Measurements from ENCODE around the gene RFNG. TPM values are rescaled to one million over a fixed set of nuclear protein-coding genes. Genes with fewer than 3 reads are reported as not detected.

The RFNG gene
- total RNA-seq, 1 experiment from 2014 or later, result 40.4 TPM

- Histone ChIP-seq H3K9me3 (ENCODE audit: insufficient read depth, low read depth) (no peaks in the 10 kb centered on the region), H3F3A (ENCODE audit: insufficient read depth, low read depth) (no peaks in the 10 kb centered on the region), H3K9me2 (ENCODE audit: insufficient read depth) (no peaks in the 10 kb centered on the region), H3K27ac (no peak overlapping the region), H4K20me1 (ENCODE audit: insufficient read depth) (no peaks in the 10 kb centered on the region), H3K27me3 (ENCODE audit: insufficient read depth, low read depth) (no peaks in the 10 kb centered on the region), H3K4me2 (peak overlapping the region; percentile 88), H3K79me2 (ENCODE audit: low read depth) (peaks cover 13% of the 10 kb centered on the region), H3K4me3 (peak overlapping the region; percentile 76), H3K36me3 (ENCODE audit: low read depth) (no peaks in the 10 kb centered on the region), H2AFZ (no peak overlapping the region), H3K4me1 (replicated peaks; ENCODE audit: insufficient read depth) (no peaks in the 10 kb centered on the region)
- ChIA-PET CTCF (no interaction called here), POLR2A (ENCODE audit: unreplicated experiment) (no interaction called here)
- TF ChIP-seq EZH2 (IDR thresholded peaks at IDR 0.05; ENCODE audit: low read depth), result no peak
- no peak for TF ChIP-seq CTCF (conservative IDR thresholded peaks at IDR 0.05)
- no TSS peak for BruUV-seq (replicated peaks)
- DNase-seq, result no peak
- intact Hi-C loops (cut with micrococcal nuclease; ENCODE audit: unreplicated experiment), result no loop called here
Observed at GRCh38 chr17:82052638-82053059, 1.0 kb upstream of the RFNG start.

GRCh38 chr17:82050761-82051641 is 610 bp downstream of the RFNG start:
- Histone ChIP-seq H3F3A (ENCODE audit: insufficient read depth, low read depth) (no peaks in the 10 kb centered on the region), H3K36me3 (ENCODE audit: low read depth) (no peaks in the 10 kb centered on the region), H3K9me2 (ENCODE audit: insufficient read depth) (no peaks in the 10 kb centered on the region), H3K4me2 (peak overlapping the region; percentile 74), H2AFZ (no peak overlapping the region), H3K4me3 (peak overlapping the region; percentile 54; the same call in 1 of the 2 replicates), H3K27me3 (ENCODE audit: insufficient read depth, low read depth) (no peaks in the 10 kb centered on the region), H3K27ac (no peak overlapping the region), H3K79me2 (ENCODE audit: low read depth) (peaks cover 13% of the 10 kb centered on the region), H3K9me3 (ENCODE audit: insufficient read depth, low read depth) (no peaks in the 10 kb centered on the region), H4K20me1 (ENCODE audit: insufficient read depth) (no peaks in the 10 kb centered on the region), H3K4me1 (replicated peaks; ENCODE audit: insufficient read depth) (no peaks in the 10 kb centered on the region)
- ChIA-PET POLR2A (ENCODE audit: unreplicated experiment) (no interaction called here), CTCF (interaction anchor here (0.7 kb wide), 1 partner anchor 29 kb away, joined by 3 read pairs; the partner anchor contains the start of gene CENPX)
- TF ChIP-seq CTCF (conservative IDR thresholded peaks at IDR 0.05), result no peak
- TF ChIP-seq EZH2 (IDR thresholded peaks at IDR 0.05; ENCODE audit: low read depth), result no peak
- DNase-seq, result no peak
- BruUV-seq (replicated peaks), result no TSS peak
- intact Hi-C loops (cut with micrococcal nuclease; ENCODE audit: unreplicated experiment), result no loop called here

- Histone ChIP-seq H3K4me3 (no peak overlapping the region), H3K79me2 (ENCODE audit: low read depth) (peaks cover 13% of the 10 kb centered on the region), H3K9me2 (ENCODE audit: insufficient read depth) (no peaks in the 10 kb centered on the region), H3K4me1 (replicated peaks; ENCODE audit: insufficient read depth) (no peaks in the 10 kb centered on the region), H3K9me3 (ENCODE audit: insufficient read depth, low read depth) (no peaks in the 10 kb centered on the region), H3K27me3 (ENCODE audit: insufficient read depth, low read depth) (no peaks in the 10 kb centered on the region), H3F3A (ENCODE audit: insufficient read depth, low read depth) (no peaks in the 10 kb centered on the region), H3K27ac (no peak overlapping the region), H4K20me1 (ENCODE audit: insufficient read depth) (no peaks in the 10 kb centered on the region), H3K36me3 (ENCODE audit: low read depth) (no peaks in the 10 kb centered on the region), H3K4me2 (peak overlapping the region; percentile 74; the same call in 1 of the 2 replicates), H2AFZ (no peak overlapping the region)
- BruUV-seq (replicated peaks), result TSS peak; percentile 23
- DNase-seq, result no peak
- POLR2A ChIA-PET (ENCODE audit: unreplicated experiment), result no interaction called here
- TF ChIP-seq EZH2 (IDR thresholded peaks at IDR 0.05; ENCODE audit: low read depth), result no peak
- no peak for TF ChIP-seq CTCF (conservative IDR thresholded peaks at IDR 0.05)
- intact Hi-C loops (cut with micrococcal nuclease; ENCODE audit: unreplicated experiment), result no loop called here
- CTCF ChIA-PET, result interaction anchor here (0.6 kb wide), 2 partner anchors 14 to 73 kb away, joined by 3 to 12 read pairs; no protein-coding TSS in a partner anchor
Observed at GRCh38 chr17:82050152-82050760, 1.4 kb downstream of the RFNG start.

Measured in PC-9 (cell line).